ENCODE measurements around the gene CGB5.

Gene CGB5

GRCh38 chr19:49086296-49086695, 42.6 kb downstream of the CGB5 start:
- no peak for DNase-seq (ENCODE audit: low read depth)

- DNase-seq (ENCODE audit: low read depth): no peak
Observed at GRCh38 chr19:49091391-49092038, 47.9 kb downstream of the CGB5 start.

DNA sequence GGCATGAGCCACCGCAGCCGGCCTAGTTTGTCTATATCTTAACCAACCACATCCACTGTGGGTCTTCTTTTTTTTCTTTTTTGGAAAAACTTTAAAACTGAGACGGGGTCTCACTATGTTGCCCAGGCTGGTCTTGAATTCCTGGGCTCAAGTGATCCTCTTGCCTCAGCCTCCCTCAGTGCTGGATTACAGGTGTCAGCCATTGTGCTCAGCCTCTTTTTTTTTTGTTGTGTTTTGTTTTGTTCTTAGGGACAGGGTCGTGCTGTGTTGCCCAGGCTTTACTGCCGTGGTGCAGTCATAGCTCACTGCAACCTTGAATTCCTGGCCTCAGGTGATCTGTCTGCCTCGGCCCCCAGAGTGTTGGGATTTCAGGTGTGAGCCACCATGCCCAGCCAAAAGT, 49.0 kb downstream of the CGB5 start:
- no peak for DNase-seq (ENCODE audit: low read depth)

Data from stimulated activated CD8-positive, alpha-beta memory T cell treated with anti-CD3 and anti-CD28 coated beads, Interleukin-15, amount 100 ng/mL, for 24 hours (primary cell).